Calu3 (cell line): ENCODE data around the gene LDLRAD4. TPM values are rescaled to one million over a fixed set of nuclear protein-coding genes. Genes with fewer than 3 reads are reported as not detected.

Source experiments
- BruUV-seq: library from RNA; stranded (reverse); fragments of 400-500 nt; replicated peaks from 2 replicates; lab custom pipeline; 2021; lab: Mats Ljungman, UMichigan
- CTCF ChIA-PET: fragments of 300-600 bp; sonication (Branson Sonifier 250); formaldehyde crosslinking; loops from one replicate; lab custom pipeline; 2022; ENCODE audit warnings: antibody characterized with exemption; lab: Charles Lee
- DNase-seq: peaks from one replicate; pipeline ENCODE4 v3.0.0; 2022
- H3K27ac Mint-ChIP-seq: one replicate; pipeline ENCODE4 v1.8.0; 2022; ENCODE audit warnings: mixed read lengths; ENCODE audit not compliant: unreplicated experiment
- H3K27me3 Mint-ChIP-seq: one replicate; pipeline ENCODE4 v1.8.0; 2022; ENCODE audit warnings: mixed read lengths; ENCODE audit not compliant: unreplicated experiment
- H3K36me3 Mint-ChIP-seq: one replicate; pipeline ENCODE4 v1.8.0; 2022; ENCODE audit warnings: mild to moderate bottlenecking, moderate library complexity, mixed read lengths; ENCODE audit not compliant: insufficient read depth, unreplicated experiment
- H3K4me1 Mint-ChIP-seq: one replicate; pipeline ENCODE4 v1.8.0; 2022; ENCODE audit warnings: mild to moderate bottlenecking, low read depth, mixed read lengths; ENCODE audit not compliant: unreplicated experiment
- H3K4me3 Mint-ChIP-seq: one replicate; pipeline ENCODE4 v1.8.0; 2022; ENCODE audit warnings: mild to moderate bottlenecking, low read depth, moderate library complexity, mixed read lengths; ENCODE audit not compliant: unreplicated experiment
- H3K9me3 Mint-ChIP-seq: one replicate; pipeline ENCODE4 v1.8.0; 2022; ENCODE audit warnings: low read depth, mixed read lengths; ENCODE audit not compliant: unreplicated experiment
- CTCF ChIP-seq: fragments of 200-600 bp; IDR thresholded peaks from one replicate; pipeline ENCODE4 v1.8.0; 2022; ENCODE audit warnings: antibody characterized with exemption; ENCODE audit not compliant: unreplicated experiment
- intact Hi-C: fragments of 100-400 bp; cut with micrococcal nuclease; formaldehyde crosslinking; loops from one replicate; pipeline ENCODE4 v1.10.0; 2022; ENCODE audit not compliant: unreplicated experiment
- total RNA-seq: library from RNA; stranded (reverse); gene quantifications from 2 replicates; pipeline ENCODE4 v1.2.3, GENCODE V29; 2022

Gene LDLRAD4
- total RNA-seq, 1 experiment from 2014 or later = 0.50 TPM

- no peak overlapping the region for H3K4me3 Mint-ChIP-seq
- no peak overlapping the region for H3K27ac Mint-ChIP-seq
- no peak for TF ChIP-seq CTCF
- no peak for DNase-seq
- CTCF ChIA-PET = no interaction called here
- no peaks in the 10 kb centered on the region for H3K36me3 Mint-ChIP-seq
- no peaks in the 10 kb centered on the region for H3K9me3 Mint-ChIP-seq
- no TSS peak for BruUV-seq
- no peaks in the 10 kb centered on the region for H3K4me1 Mint-ChIP-seq
- H3K27me3 Mint-ChIP-seq = peaks cover 42% of the 10 kb centered on the region
- intact Hi-C loops = no loop called here
Measured at GRCh38 chr18:13180614-13181375, 37.8 kb upstream of the LDLRAD4 start.

- H3K4me3 Mint-ChIP-seq = no peak overlapping the region
- TF ChIP-seq CTCF = no peak
- no peak overlapping the region for H3K27ac Mint-ChIP-seq
- H3K27me3 Mint-ChIP-seq = peaks cover 47% of the 10 kb centered on the region
- no peak for DNase-seq
- H3K4me1 Mint-ChIP-seq = no peaks in the 10 kb centered on the region
- BruUV-seq = no TSS peak
- intact Hi-C loops = no loop called here
- CTCF ChIA-PET = no interaction called here
- no peaks in the 10 kb centered on the region for H3K36me3 Mint-ChIP-seq
- H3K9me3 Mint-ChIP-seq = no peaks in the 10 kb centered on the region
Measured at GRCh38 chr18:13181765-13182164, 36.8 kb upstream of the LDLRAD4 start.

- H3K4me3 Mint-ChIP-seq = no peak overlapping the region
- intact Hi-C loops = no loop called here
- no peak overlapping the region for H3K27ac Mint-ChIP-seq
- H3K4me1 Mint-ChIP-seq = no peaks in the 10 kb centered on the region
- CTCF ChIA-PET = interaction anchor here (0.5 to 0.6 kb wide), 2 partner anchors 12 to 523 kb away, joined by 3 to 5 read pairs; no protein-coding TSS in a partner anchor
- H3K27me3 Mint-ChIP-seq = peaks cover 63% of the 10 kb centered on the region
- no peak for DNase-seq
- no peaks in the 10 kb centered on the region for H3K36me3 Mint-ChIP-seq
- TF ChIP-seq CTCF = no peak
- no peaks in the 10 kb centered on the region for H3K9me3 Mint-ChIP-seq
- no TSS peak for BruUV-seq
Measured at GRCh38 chr18:13183359-13183758, 35.2 kb upstream of the LDLRAD4 start.

- no peak overlapping the region for H3K4me3 Mint-ChIP-seq
- H3K27me3 Mint-ChIP-seq = peaks cover 66% of the 10 kb centered on the region
- intact Hi-C loops = no loop called here
- H3K36me3 Mint-ChIP-seq = no peaks in the 10 kb centered on the region
- no peaks in the 10 kb centered on the region for H3K4me1 Mint-ChIP-seq
- no TSS peak for BruUV-seq
- CTCF ChIA-PET = interaction anchor here (0.5 kb wide), 1 partner anchor 523 kb away, joined by 3 read pairs; no protein-coding TSS in a partner anchor
- H3K27ac Mint-ChIP-seq = no peak overlapping the region
- TF ChIP-seq CTCF = no peak
- H3K9me3 Mint-ChIP-seq = no peaks in the 10 kb centered on the region
- DNase-seq = no peak
Measured at GRCh38 chr18:13183790-13184189, 34.8 kb upstream of the LDLRAD4 start.
